ENCODE data around the gene VIL1.

The VIL1 gene

GRCh38 chr2:218375212-218375611, 43.7 kb upstream of the VIL1 start:
- TF ChIP-seq, protein P1, sequence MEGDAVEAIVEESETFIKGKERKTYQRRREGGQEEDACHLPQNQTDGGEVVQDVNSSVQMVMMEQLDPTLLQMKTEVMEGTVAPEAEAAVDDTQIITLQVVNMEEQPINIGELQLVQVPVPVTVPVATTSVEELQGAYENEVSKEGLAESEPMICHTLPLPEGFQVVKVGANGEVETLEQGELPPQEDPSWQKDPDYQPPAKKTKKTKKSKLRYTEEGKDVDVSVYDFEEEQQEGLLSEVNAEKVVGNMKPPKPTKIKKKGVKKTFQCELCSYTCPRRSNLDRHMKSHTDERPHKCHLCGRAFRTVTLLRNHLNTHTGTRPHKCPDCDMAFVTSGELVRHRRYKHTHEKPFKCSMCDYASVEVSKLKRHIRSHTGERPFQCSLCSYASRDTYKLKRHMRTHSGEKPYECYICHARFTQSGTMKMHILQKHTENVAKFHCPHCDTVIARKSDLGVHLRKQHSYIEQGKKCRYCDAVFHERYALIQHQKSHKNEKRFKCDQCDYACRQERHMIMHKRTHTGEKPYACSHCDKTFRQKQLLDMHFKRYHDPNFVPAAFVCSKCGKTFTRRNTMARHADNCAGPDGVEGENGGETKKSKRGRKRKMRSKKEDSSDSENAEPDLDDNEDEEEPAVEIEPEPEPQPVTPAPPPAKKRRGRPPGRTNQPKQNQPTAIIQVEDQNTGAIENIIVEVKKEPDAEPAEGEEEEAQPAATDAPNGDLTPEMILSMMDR (IDR thresholded peaks at IDR 0.05; ENCODE audit: insufficient read depth, low read length, poor library complexity, severe bottlenecking) = no peak

GRCh38 chr2:218378053-218378452, 40.9 kb upstream of the VIL1 start:
- no peak overlapping the region for H3K4me3 ChIP-seq (replicated peaks; ENCODE audit: low read depth, low read length)
- no peaks in the 10 kb centered on the region for H3K36me3 ChIP-seq (ENCODE audit: control insufficient read depth, insufficient read depth, low read length)
- no peak for DNase-seq (ENCODE audit: extremely low read depth, insufficient read length)
- TF ChIP-seq, protein P1 (IDR thresholded peaks at IDR 0.05; ENCODE audit: insufficient read depth, low read length, poor library complexity, severe bottlenecking) = no peak
- no peaks in the 10 kb centered on the region for H3K27me3 ChIP-seq (replicated peaks; ENCODE audit: control insufficient read depth, insufficient read depth, low read length)

More at GRCh38 chr2:218375212-218375611, 43.7 kb upstream of the VIL1 start:
- Histone ChIP-seq H3K4me3 (replicated peaks; ENCODE audit: low read depth, low read length) (no peak overlapping the region), H3K36me3 (ENCODE audit: control insufficient read depth, insufficient read depth, low read length) (no peaks in the 10 kb centered on the region), H3K27me3 (replicated peaks; ENCODE audit: control insufficient read depth, insufficient read depth, low read length) (no peaks in the 10 kb centered on the region)
- no peak for DNase-seq (ENCODE audit: extremely low read depth, insufficient read length)

DNA sequence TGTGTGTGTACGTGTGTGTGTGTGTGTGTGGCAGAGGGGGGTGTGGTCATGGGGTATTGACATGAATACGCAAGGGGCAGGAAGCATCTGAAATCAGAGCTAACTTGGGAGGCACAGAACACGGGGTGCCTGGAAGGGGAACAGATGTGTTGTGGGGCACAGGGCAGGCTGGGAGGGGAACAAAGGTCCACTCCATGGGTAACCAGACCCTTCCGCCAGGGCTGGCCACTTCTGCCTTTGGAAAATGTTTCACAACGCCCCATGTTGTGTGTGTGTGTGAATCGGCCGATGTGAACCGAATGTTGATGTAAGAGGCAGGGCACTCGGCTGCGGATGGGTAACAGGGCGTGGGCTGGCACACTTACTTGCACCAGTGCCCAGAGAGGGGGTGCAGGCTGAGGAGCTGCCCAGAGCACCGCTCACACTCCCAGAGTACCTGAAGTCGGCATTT, 37.0 kb upstream of the VIL1 start, which contains the start of gene SLC11A1:
Gene SLC11A1, plus strand, starts transcription at position 358 of the 451 bp plus-strand sequence. CDS start 96 bp downstream, outside the sequence.
- Histone ChIP-seq H3K27me3 (replicated peaks; ENCODE audit: control insufficient read depth, insufficient read depth, low read length) (no peaks in the 10 kb centered on the region), H3K4me3 (replicated peaks; ENCODE audit: low read depth, low read length) (no peak within 1 kb of the TSS), H3K36me3 (ENCODE audit: control insufficient read depth, insufficient read depth, low read length) (no peaks in the 10 kb centered on the region)
- no peak for DNase-seq (ENCODE audit: extremely low read depth, insufficient read length)
- TF ChIP-seq, protein P1 (IDR thresholded peaks at IDR 0.05; ENCODE audit: insufficient read depth, low read length, poor library complexity, severe bottlenecking) = no peak

DNA sequence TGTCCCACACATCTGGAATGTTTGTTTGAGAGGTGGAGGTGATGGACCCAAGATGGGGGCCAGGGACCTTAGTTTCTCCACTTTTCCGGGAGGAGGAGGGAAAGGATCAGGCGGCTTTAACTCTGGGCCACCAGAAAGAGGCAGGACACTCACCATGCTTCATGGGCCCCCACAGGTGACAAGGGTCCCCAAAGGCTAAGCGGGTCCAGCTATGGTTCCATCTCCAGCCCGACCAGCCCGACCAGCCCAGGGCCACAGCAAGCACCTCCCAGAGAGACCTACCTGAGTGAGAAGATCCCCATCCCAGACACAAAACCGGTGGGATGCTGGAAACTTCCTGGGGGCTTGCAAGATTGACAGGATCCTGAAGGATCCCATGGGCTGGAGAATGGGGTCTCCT, 36.1 kb upstream of the VIL1 start:
- TF ChIP-seq, protein P1 (IDR thresholded peaks at IDR 0.05; ENCODE audit: insufficient read depth, low read length, poor library complexity, severe bottlenecking) = no peak
- Histone ChIP-seq H3K36me3 (ENCODE audit: control insufficient read depth, insufficient read depth, low read length) (no peaks in the 10 kb centered on the region), H3K4me3 (replicated peaks; ENCODE audit: low read depth, low read length) (no peak overlapping the region), H3K27me3 (replicated peaks; ENCODE audit: control insufficient read depth, insufficient read depth, low read length) (no peaks in the 10 kb centered on the region)
- DNase-seq (ENCODE audit: extremely low read depth, insufficient read length) = no peak

GRCh38 chr2:218383892-218384519, 34.9 kb upstream of the VIL1 start:
- Histone ChIP-seq H3K4me3 (replicated peaks; ENCODE audit: low read depth, low read length) (no peak overlapping the region), H3K36me3 (ENCODE audit: control insufficient read depth, insufficient read depth, low read length) (no peaks in the 10 kb centered on the region), H3K27me3 (replicated peaks; ENCODE audit: control insufficient read depth, insufficient read depth, low read length) (no peaks in the 10 kb centered on the region)
- no peak for DNase-seq (ENCODE audit: extremely low read depth, insufficient read length)
- TF ChIP-seq, protein P1 (IDR thresholded peaks at IDR 0.05; ENCODE audit: insufficient read depth, low read length, poor library complexity, severe bottlenecking) = no peak

All from GM06990 (cell line).